PC-3 (cell line): ENCODE results near the gene APOBEC3C. TPM values are rescaled to one million over a fixed set of nuclear protein-coding genes. Genes with fewer than 3 reads are reported as not detected.
A peak's percentile ranks its signal among the peaks of the same experiment; 100 is the strongest.
"Not testable (repeated sequence)": the region's sequence is repeated elsewhere in the genome, so short reads cannot be mapped to it uniquely, and the experiment has no call there.

Experiments used
- ATAC-seq: fragments of 200-7000 bp; cut with Tn5 transposase; 2 replicates; pipeline ENCODE4 v1.9.1; 2020; ENCODE audit warnings: mild to moderate bottlenecking, moderate library complexity
- BruUV-seq: library from RNA; stranded (reverse); fragments of 400-500 nt; replicated peaks from 2 replicates; lab custom pipeline; 2021; lab: Mats Ljungman, UMichigan
- CTCF ChIA-PET: fragments of 300-600 bp; sonication (Branson Sonifier 250); formaldehyde crosslinking; loops from one replicate; lab custom pipeline; 2022; ENCODE audit warnings: antibody characterized with exemption; lab: Charles Lee
- POLR2A ChIA-PET: fragments of 300-600 bp; sonication (Branson Sonifier 250); formaldehyde crosslinking; loops from one replicate; lab custom pipeline; 2022; ENCODE audit warnings: antibody characterized with exemption; ENCODE audit not compliant: unreplicated experiment; lab: Charles Lee
- DNase-seq: peaks from one replicate; pipeline ENCODE4 v3.0.0-alpha.2; 2015
- H2AFZ ChIP-seq: fragments of 300-600 bp; sonication (generic); 2 replicates; pipeline ENCODE4 v1.6.0; 2016; ENCODE audit warnings: antibody characterized with exemption, low read length
- H3F3A ChIP-seq: fragments of 300-600 bp; sonication (generic); one replicate; pipeline ENCODE4 v1.6.0; 2017; ENCODE audit warnings: antibody characterized with exemption, low read length, control low read depth, mild to moderate bottlenecking; ENCODE audit not compliant: unreplicated experiment
- H3K27ac ChIP-seq: fragments of 300-600 bp; sonication (generic); 2 replicates; pipeline ENCODE4 v1.5.1; 2016; ENCODE audit warnings: mild to moderate bottlenecking, low read length
- H3K27me3 ChIP-seq: fragments of 300-600 bp; sonication (generic); 2 replicates; pipeline ENCODE4 v1.6.1; 2016; ENCODE audit warnings: low read length, mixed read lengths
- H3K36me3 ChIP-seq: fragments of 300-600 bp; sonication (generic); 2 replicates; pipeline ENCODE4 v1.6.1; 2016; ENCODE audit warnings: low read depth, mixed run types, low read length, mixed read lengths
- H3K4me1 ChIP-seq: fragments of 300-600 bp; sonication (generic); 2 replicates; pipeline ENCODE4 v1.5.1; 2016; ENCODE audit warnings: low read length; ENCODE audit not compliant: insufficient read depth
- H3K4me2 ChIP-seq: fragments of 300-600 bp; sonication (generic); 2 replicates; pipeline ENCODE4 v1.6.0; 2016; ENCODE audit warnings: low read length
- H3K4me3 ChIP-seq: fragments of 300-600 bp; sonication (generic); 2 replicates; pipeline ENCODE4 v1.5.1; 2016; ENCODE audit warnings: mild to moderate bottlenecking, low read length, mixed read lengths
- H3K79me2 ChIP-seq: fragments of 300-600 bp; sonication (generic); 2 replicates; pipeline ENCODE4 v1.6.1; 2017; ENCODE audit warnings: low read length, mixed read lengths
- H3K9ac ChIP-seq: fragments of 300-600 bp; sonication (generic); 2 replicates; pipeline ENCODE4 v1.6.0; 2016; ENCODE audit warnings: mild to moderate bottlenecking, low read length
- H3K9me2 ChIP-seq: fragments of 300-600 bp; sonication (generic); replicated peaks from 2 replicates; pipeline ENCODE4 v1.6.1; 2016; ENCODE audit warnings: mixed run types, low read length, mixed read lengths
- H3K9me3 ChIP-seq: fragments of 300-600 bp; sonication (generic); 2 replicates; pipeline ENCODE4 v1.6.1; 2016; ENCODE audit warnings: low read length, mixed read lengths
- H4K20me1 ChIP-seq: fragments of 300-600 bp; sonication (generic); 2 replicates; pipeline ENCODE4 v1.6.1; 2016; ENCODE audit warnings: low read length, mixed read lengths
- EZH2 ChIP-seq: fragments of 300-600 bp; sonication (generic); IDR thresholded peaks from one replicate; pipeline ENCODE4 v1.6.1; 2017; ENCODE audit warnings: antibody characterized with exemption, mild to moderate bottlenecking, low read length; ENCODE audit not compliant: unreplicated experiment
- EZH2phosphoT487 ChIP-seq: fragments of 300-600 bp; sonication (generic); IDR thresholded peaks from 2 replicates; pipeline ENCODE4 v1.6.1; 2018; ENCODE audit warnings: mild to moderate bottlenecking, antibody characterized with exemption, low read length, borderline replicate concordance
- intact Hi-C: fragments of 100-400 bp; cut with micrococcal nuclease; formaldehyde crosslinking; loops from 2 replicates; pipeline ENCODE4 v1.9.0; 2023
- total RNA-seq: library from RNA; depleted of rRNA; stranded (reverse); fragments of >200 nt; gene quantifications from 2 replicates; pipeline ENCODE4 v1.2.3, GENCODE V29; 2014
- TF ChIP-seq, protein P1 (sequence below): fragments of 300-600 bp; sonication (generic); conservative IDR thresholded peaks from 2 replicates; pipeline ENCODE4 v1.5.1; 2017; ENCODE audit warnings: antibody characterized with exemption, low read depth, mild to moderate bottlenecking, low read length

Gene APOBEC3C
- total RNA-seq, 1 experiment from 2014 or later = 35.5 TPM

DNA sequence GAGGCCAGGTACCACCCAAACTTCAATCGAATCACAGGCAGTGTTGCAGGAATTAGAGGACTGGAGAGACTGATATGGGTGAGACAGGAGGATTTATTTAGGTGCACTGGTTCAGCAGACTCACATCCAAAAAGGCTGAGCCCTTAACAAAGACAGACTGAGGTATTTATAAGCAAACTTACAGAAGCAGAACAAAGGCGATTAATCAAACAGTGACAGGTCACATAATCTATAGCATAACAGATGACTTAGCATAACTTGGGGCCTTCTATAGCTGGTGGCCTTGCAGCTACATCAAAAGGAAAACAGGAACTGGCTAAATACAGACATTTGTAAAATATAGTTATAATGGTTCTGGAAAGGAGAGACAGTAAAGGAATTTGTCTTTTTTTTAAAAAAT lies 29.8 kb upstream of the APOBEC3C start:
- BruUV-seq = no TSS peak
- DNase-seq (no peak), ATAC-seq (no peak)
- Histone ChIP-seq H3K36me3 (no peaks in the 10 kb centered on the region; the same call in 1 of the 2 replicates), H3K4me2 (peak overlapping the region; percentile 58; the same call in 1 of the 2 replicates), H2AFZ (no peak overlapping the region), H4K20me1 (no peaks in the 10 kb centered on the region), H3K4me3 (no peak overlapping the region; the same call in 1 of the 2 replicates), H3K9me3 (0 out of 2 replicates have a peak, but pooled peaks cover 2% of the 10 kb centered on the region), H3K4me1 (peaks cover 26% of the 10 kb centered on the region), H3K9ac (peak overlapping the region; percentile 69), H3K9me2 (no peaks in the 10 kb centered on the region), H3K79me2 (no peaks in the 10 kb centered on the region), H3K27me3 (no peaks in the 10 kb centered on the region), H3K27ac (peak overlapping the region; percentile 96), H3F3A (peaks cover 6% of the 10 kb centered on the region)
- ChIA-PET CTCF (no interaction called here), POLR2A (no interaction called here)
- TF ChIP-seq, protein P1, sequence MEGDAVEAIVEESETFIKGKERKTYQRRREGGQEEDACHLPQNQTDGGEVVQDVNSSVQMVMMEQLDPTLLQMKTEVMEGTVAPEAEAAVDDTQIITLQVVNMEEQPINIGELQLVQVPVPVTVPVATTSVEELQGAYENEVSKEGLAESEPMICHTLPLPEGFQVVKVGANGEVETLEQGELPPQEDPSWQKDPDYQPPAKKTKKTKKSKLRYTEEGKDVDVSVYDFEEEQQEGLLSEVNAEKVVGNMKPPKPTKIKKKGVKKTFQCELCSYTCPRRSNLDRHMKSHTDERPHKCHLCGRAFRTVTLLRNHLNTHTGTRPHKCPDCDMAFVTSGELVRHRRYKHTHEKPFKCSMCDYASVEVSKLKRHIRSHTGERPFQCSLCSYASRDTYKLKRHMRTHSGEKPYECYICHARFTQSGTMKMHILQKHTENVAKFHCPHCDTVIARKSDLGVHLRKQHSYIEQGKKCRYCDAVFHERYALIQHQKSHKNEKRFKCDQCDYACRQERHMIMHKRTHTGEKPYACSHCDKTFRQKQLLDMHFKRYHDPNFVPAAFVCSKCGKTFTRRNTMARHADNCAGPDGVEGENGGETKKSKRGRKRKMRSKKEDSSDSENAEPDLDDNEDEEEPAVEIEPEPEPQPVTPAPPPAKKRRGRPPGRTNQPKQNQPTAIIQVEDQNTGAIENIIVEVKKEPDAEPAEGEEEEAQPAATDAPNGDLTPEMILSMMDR = no peak
- TF ChIP-seq EZH2 = no peak
- no peak for TF ChIP-seq EZH2phosphoT487
- intact Hi-C loops = loop anchor here (5.0 to 10.0 kb wide), 2 partner anchors 59 to 112 kb away; partner anchors contain the start of gene CBX6

DNA sequence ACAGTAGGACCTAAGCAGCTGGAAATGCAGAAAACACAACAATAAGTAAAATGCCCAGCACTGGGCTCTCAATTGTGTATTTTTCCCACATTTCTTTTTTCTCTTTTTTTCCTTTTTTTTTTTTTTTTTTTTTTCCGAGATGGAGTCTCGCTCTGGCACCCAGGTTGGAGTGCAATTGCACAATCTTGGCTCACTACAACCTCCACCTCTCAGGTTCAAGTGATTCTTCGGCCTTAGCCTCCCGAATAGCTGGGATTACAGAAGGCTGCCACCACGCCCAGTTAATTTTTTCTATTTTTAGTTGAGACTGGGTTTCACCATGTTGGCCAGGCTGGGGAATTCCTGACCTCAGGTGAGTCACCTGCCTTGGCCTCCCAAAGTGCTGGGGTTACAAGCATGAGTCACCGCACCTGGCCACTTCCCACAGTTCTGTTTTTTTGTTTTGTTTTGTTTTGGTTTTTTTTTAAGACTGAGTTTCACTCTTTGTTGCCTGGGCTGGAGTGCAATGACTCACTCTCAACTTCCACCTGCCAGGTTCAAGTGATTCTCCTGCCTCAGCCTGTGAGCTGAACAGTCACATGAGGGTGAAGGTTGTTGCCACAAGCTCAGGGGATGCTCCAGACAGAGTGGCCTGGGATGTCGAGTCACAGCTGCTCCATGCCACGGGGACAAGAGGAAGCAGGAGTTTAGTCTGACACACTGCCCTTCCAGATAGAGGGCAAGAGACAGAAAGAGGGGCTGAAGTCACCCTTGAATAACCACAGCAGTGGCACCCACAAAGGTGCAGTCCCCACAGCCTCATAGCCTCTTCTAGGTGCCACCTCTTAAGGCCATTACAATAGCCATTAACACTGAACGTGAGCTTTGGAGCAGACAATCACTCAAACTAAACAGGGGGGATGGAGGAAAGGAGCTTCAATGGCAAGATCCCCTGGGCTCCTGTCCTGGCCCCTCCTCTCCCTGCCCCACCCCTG lies 29.0 kb upstream of the APOBEC3C start:
- not testable (repeated sequence) for H3K79me2 ChIP-seq, H3K9me3 ChIP-seq, BruUV-seq, H2AFZ ChIP-seq, H3K36me3 ChIP-seq, H3F3A ChIP-seq, H4K20me1 ChIP-seq, H3K9me2 ChIP-seq, H3K27me3 ChIP-seq, H3K4me3 ChIP-seq
- POLR2A ChIA-PET = interaction anchor here (0.7 kb wide), 1 partner anchor 220 kb away, joined by 3 read pairs; no protein-coding TSS in a partner anchor
- CTCF ChIA-PET = interaction anchor here (0.6 to 0.7 kb wide), 2 partner anchors 137 to 359 kb away, joined by 4 to 11 read pairs; no protein-coding TSS in a partner anchor
- peak; percentile 93 for DNase-seq
- ATAC-seq = peak; percentile 61
- Histone ChIP-seq H3K4me2 (peak overlapping the region; percentile 58), H3K4me1 (peaks cover 26% of the 10 kb centered on the region), H3K27ac (peak overlapping the region; percentile 96), H3K9ac (peak overlapping the region; percentile 69)
- intact Hi-C loops = loop anchor here (5.0 to 10.0 kb wide), 2 partner anchors 60 to 113 kb away; partner anchors contain the start of gene CBX6

DNA sequence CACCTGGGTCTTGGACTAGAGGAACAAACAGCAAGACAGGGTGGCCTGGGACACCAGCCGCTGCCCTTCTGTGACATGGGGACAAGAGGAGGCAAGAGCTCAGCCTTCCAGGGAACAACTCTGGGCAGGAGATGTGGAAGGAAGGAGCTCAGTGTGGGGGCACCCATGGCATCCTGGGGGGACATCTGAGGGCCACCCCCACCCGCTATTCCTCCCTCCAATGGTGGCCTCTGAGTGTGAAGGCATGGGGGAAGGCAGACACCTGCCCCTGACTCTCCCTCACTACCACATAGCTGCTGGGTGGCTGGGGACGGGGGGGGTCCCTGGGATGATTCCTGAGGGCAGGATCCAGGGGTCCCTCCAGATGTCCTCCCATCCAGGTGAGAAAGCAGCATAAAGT lies 27.4 kb upstream of the APOBEC3C start:
- H4K20me1 ChIP-seq = no peaks in the 10 kb centered on the region
- ATAC-seq (no peak), DNase-seq (no peak)
- H3K4me1 ChIP-seq = peaks cover 23% of the 10 kb centered on the region
- H3K27ac ChIP-seq = no peak overlapping the region
- H3K4me3 ChIP-seq = no peak overlapping the region
- 0 out of 2 replicates have a peak, but pooled peaks cover 2% of the 10 kb centered on the region for H3K9me3 ChIP-seq
- H3K79me2 ChIP-seq = no peaks in the 10 kb centered on the region
- TF ChIP-seq, protein P1 = no peak
- TF ChIP-seq EZH2phosphoT487 (no peak), EZH2 (no peak)
- H3K9me2 ChIP-seq = no peaks in the 10 kb centered on the region
- POLR2A ChIA-PET = no interaction called here
- H3F3A ChIP-seq = peaks cover 6% of the 10 kb centered on the region
- intact Hi-C loops = loop anchor here (10.0 kb wide), 1 partner anchor 62 kb away; no protein-coding TSS in a partner anchor
- H3K9ac ChIP-seq = no peak overlapping the region
- no peak overlapping the region for H3K4me2 ChIP-seq
- no peaks in the 10 kb centered on the region for H3K27me3 ChIP-seq
- CTCF ChIA-PET = no interaction called here
- H3K36me3 ChIP-seq = no peaks in the 10 kb centered on the region; the same call in 1 of the 2 replicates
- no peak overlapping the region for H2AFZ ChIP-seq
- BruUV-seq = no TSS peak
